GM10248 (cell line): ENCODE data around the gene KDM3B.

ENCODE experiments used
- CTCF ChIA-PET: fragments of 300-600 bp; sonication (Branson Sonifier 250); formaldehyde crosslinking; extraction: SDS; loops from one replicate; lab custom pipeline; 2021; ENCODE audit warnings: antibody characterized with exemption; lab: Yijun Ruan, JAX
- POLR2A ChIA-PET: fragments of 350-650 bp; sonication (Branson Sonifier 250); formaldehyde crosslinking; extraction: SDS; loops from one replicate; lab custom pipeline; 2020; ENCODE audit warnings: antibody characterized with exemption; lab: Yijun Ruan, JAX
- DNase-seq: peaks from one replicate; pipeline ENCODE4 v3.0.0; 2012; ENCODE audit errors: extremely low spot score
- TF ChIP-seq, protein P1 (sequence below): IDR thresholded peaks from 2 replicates; pipeline ENCODE4 v1.5.1; 2012; ENCODE audit warnings: mild to moderate bottlenecking, low read depth; ENCODE audit errors: extremely low read depth, missing control alignments, control extremely low read depth

The KDM3B gene

DNA sequence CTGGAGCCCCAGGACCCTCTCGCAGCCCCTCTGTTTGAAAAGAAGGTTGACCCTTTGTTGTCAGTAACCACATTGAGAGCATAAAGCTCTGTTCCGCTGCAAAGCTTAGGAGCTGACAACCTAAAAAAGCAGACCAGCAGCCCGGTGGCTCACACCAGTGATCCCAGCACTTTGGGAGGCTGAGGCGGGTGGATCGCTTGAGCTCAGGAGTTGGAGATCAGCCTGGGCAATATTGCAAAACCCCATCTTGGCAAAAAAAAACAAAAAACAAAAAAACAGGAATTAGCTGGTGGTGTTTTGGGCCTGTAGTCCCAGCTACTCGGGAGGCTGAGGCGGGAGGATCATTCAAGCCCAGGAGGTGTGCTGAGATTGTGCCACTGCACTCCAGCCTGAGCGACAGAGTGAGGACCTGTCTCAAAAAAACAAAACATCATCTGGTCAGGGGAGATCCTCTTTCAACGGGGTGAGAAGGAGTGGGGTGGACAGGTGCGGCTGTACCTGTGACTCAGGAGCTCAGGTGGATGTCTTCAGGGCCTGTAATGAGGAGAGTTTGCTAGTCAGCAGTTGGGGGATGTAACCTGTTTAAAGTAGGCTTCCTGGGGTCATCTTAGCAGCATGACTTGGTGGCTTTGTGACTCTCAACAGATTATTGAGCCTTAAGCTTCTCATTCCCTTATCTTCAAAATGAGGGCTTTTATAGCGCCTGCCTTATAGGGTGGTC lies 85.7 kb downstream of the KDM3B start:
- no peak for DNase-seq
- POLR2A ChIA-PET, result interaction anchor here (0.5 to 2.2 kb wide), 2 partner anchors 27 to 683 kb away, joined by 5 to 10 read pairs; partner anchors contain the start of gene EGR1
- TF ChIP-seq, protein P1, sequence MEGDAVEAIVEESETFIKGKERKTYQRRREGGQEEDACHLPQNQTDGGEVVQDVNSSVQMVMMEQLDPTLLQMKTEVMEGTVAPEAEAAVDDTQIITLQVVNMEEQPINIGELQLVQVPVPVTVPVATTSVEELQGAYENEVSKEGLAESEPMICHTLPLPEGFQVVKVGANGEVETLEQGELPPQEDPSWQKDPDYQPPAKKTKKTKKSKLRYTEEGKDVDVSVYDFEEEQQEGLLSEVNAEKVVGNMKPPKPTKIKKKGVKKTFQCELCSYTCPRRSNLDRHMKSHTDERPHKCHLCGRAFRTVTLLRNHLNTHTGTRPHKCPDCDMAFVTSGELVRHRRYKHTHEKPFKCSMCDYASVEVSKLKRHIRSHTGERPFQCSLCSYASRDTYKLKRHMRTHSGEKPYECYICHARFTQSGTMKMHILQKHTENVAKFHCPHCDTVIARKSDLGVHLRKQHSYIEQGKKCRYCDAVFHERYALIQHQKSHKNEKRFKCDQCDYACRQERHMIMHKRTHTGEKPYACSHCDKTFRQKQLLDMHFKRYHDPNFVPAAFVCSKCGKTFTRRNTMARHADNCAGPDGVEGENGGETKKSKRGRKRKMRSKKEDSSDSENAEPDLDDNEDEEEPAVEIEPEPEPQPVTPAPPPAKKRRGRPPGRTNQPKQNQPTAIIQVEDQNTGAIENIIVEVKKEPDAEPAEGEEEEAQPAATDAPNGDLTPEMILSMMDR, result no peak
- CTCF ChIA-PET, result interaction anchor here (0.6 to 3.8 kb wide), 8 partner anchors 11 to 252 kb away, joined by 3 to 39 read pairs (median 4); partner anchors contain the start of gene KDM3B

DNA sequence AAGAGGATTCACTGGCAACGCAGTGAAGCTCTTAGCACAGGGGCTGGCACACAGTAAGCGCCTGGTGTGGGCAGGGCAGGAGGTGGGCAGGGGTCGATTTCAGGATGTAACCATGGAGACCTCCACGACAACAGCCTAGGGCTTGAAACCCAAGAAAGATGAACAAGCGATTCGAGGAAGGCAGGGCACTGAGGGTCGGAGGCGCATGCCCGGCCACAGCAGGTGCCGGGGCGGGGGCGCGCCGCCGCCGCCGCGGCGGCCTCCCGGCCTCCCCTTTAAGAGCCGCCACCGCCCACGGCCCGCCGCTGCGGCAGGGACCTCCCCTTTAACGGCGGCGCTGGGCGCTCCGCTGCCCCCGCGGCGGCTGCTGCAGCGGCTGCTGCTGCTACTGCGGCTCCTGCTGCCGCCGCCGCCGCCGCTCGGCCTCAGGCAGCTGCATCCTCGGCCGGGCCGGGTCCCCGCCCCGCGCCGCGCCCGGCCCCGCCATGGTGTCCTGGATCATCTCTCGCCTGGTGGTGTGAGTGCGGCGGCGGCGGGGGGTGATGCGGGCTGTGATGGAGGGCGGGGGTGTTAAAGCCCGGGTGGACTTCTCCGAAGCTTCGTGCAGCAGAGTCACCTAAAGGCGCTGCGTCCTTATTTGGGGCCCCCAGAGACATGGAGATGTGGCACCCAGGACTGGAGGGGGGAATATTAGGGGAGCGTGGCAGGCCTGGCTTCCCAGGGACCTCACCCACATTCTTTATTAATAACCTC lies 86.4 kb downstream of the KDM3B start, which contains the start of gene REEP2:
Gene REEP2 (plus strand): TSS at position 334 of the 753 bp plus-strand sequence. CDS start 152 bp downstream, at position 486.
- ChIA-PET CTCF (interaction anchor here (0.6 to 3.8 kb wide), 9 partner anchors 10 to 253 kb away, joined by 3 to 39 read pairs (median 3); partner anchors contain the start of gene KDM3B), POLR2A (interaction anchor here (0.5 to 2.2 kb wide), 2 partner anchors 27 to 684 kb away, joined by 5 to 10 read pairs; partner anchors contain the start of gene EGR1)
- TF ChIP-seq, protein P1, result no peak
- DNase-seq, result peak; percentile 90

DNA sequence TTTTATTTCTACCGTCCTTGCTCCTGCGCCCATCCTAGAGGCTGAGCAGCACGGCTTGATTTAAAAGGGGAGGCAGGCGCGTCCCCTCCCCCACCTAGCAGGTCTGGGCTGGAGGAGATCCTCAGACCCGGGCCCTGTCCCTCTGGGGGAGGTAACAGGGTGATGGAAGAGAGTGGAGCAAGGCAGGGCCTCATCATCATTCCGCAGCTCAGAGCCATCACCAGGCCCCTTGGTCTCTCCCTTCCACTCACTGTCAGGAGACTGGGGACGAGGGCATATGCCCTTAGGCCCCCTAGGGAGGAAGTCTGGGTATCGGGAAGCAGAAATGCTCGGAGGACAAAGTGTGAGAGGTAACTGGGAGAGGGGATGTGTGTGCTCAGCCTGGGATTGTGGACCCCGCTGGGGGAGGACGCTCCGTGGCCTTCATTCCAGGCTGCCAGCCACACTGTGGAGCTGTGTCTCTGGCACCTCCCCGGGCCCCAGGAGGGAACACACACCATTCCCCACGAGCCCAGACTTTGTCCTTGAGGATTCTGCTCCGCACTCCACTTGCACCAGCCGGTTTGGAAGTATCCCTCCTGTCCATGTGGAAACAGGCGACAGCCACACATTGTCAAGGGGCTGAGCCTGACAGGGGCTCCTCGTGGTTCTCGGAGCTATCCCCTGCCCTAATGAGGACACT lies 87.1 kb downstream of the KDM3B start:
- CTCF ChIA-PET, result interaction anchor here (1.0 to 3.8 kb wide), 5 partner anchors 9 to 87 kb away, joined by 3 to 39 read pairs (median 3); partner anchors contain the start of gene KDM3B
- TF ChIP-seq, protein P1, result no peak
- POLR2A ChIA-PET, result interaction anchor here (2.2 kb wide), 1 partner anchor 26 kb away, joined by 10 read pairs; the partner anchor contains the start of gene EGR1
- no peak for DNase-seq

DNA sequence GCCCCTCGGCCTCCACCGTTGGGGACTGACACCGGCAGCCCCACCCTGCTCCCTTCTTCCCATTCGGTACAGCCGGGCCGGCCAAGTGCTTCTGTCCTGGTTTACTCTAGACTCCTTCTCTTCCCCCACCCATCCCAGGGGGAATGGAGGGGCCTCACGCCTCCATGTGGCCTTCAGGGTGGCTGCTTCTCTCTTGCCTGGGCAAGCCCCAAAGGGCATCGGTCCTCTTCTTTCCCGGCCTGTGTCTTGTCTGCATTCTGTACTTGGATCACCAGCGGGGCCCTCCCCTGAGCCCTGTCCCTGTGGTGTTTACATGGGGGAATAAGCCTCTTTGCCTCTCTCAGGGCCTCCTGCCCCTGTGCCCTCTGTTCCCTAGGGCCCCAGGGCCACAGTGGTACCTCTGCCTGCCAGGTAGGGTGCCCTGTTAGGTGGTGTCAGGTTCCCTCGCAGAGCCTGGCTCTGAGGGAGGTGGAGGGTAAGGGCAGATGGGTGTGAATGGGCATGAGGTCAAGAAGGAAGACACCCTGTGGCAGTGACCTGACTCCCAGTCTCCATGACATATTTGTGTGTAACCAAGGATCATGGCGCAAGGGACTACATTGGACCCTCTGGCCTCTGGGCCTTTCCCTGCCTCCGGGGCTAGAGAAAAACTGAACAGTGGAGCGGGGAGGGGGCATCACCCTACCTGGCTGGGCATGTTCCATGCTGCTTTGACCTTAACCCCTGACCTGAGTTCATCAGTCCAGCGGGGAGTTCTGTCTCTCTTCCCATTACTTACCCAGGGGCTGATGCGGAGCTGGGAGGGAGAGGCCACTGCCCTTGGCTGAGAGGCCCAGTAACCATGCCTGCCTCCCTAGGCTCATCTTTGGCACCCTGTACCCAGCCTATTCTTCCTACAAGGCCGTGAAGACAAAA lies 87.9 kb downstream of the KDM3B start:
- POLR2A ChIA-PET, result no interaction called here
- TF ChIP-seq, protein P1, result no peak
- DNase-seq, result no peak
- CTCF ChIA-PET, result interaction anchor here (1.2 to 3.8 kb wide), 3 partner anchors 8 to 88 kb away, joined by 3 to 39 read pairs (median 3); partner anchors contain the start of gene KDM3B

DNA sequence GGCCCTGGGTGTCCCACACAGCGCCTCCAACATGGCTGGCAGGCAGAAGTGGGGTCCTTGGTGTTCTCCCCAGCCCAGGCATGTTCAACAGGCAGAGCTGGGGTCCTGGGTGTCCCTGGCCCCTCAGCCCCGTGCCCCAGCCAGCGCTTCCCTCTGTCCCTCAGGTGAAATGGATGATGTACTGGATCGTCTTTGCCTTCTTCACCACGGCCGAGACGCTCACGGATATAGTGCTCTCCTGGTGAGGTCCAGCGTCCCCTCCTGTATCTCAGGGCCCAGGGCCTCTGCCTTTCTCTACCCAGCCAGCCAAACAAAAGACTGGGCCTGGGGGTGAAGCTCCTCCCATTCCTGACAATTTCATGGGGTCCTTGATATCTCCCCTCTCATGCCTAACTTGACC lies 88.7 kb downstream of the KDM3B start:
- POLR2A ChIA-PET, result interaction anchor here (0.7 kb wide), 1 partner anchor 72 kb away, joined by 3 read pairs; no protein-coding TSS in a partner anchor

More for the DNA sequence above, 88.7 kb downstream of the KDM3B start:
- no peak for DNase-seq
- CTCF ChIA-PET, result interaction anchor here (1.0 kb wide), 1 partner anchor 10 kb away, joined by 3 read pairs; no protein-coding TSS in a partner anchor
- TF ChIP-seq, protein P1, result no peak
